Neural progenitor cell (in vitro differentiated cells): ENCODE data around the gene HSPA2. TPM values are rescaled to one million over a fixed set of nuclear protein-coding genes. Genes with fewer than 3 reads are reported as not detected.

ENCODE experiments used
- DNase-seq: peaks from one replicate; pipeline ENCODE4 v3.0.0-alpha.2; 2016; ENCODE audit warnings: low spot score
- H2AFZ ChIP-seq: fragments of 200-600 bp; sonication (generic); replicated peaks from 2 replicates; pipeline ENCODE4 v1.6.1; 2016; ENCODE audit warnings: antibody characterized with exemption
- H3F3A ChIP-seq: fragments of 200-600 bp; sonication (generic); 2 replicates; pipeline ENCODE4 v1.6.1; 2016; ENCODE audit warnings: antibody characterized with exemption, low read depth
- H3K27ac ChIP-seq: fragments of 200-600 bp; sonication (generic); 2 replicates; pipeline ENCODE4 v1.5.1; 2016; ENCODE audit warnings: mild to moderate bottlenecking
- H3K27me3 ChIP-seq: fragments of 200-600 bp; sonication (generic); 2 replicates; pipeline ENCODE4 v1.6.1; 2016; ENCODE audit warnings: mild to moderate bottlenecking, moderate library complexity
- H3K36me3 ChIP-seq: fragments of 200-600 bp; sonication (generic); 2 replicates; pipeline ENCODE4 v1.5.1; 2016
- H3K4me1 ChIP-seq: fragments of 200-600 bp; sonication (generic); 2 replicates; pipeline ENCODE4 v1.6.1; 2016; ENCODE audit warnings: mixed run types
- H3K4me2 ChIP-seq: fragments of 200-600 bp; sonication (generic); 2 replicates; pipeline ENCODE4 v1.6.1; 2016
- H3K4me3 ChIP-seq: fragments of 200-600 bp; sonication (generic); 2 replicates; pipeline ENCODE4 v1.5.1; 2016
- H3K79me2 ChIP-seq: fragments of 200-600 bp; sonication (generic); 2 replicates; pipeline ENCODE4 v1.6.1; 2016; ENCODE audit warnings: low read depth
- H3K9ac ChIP-seq: fragments of 200-600 bp; sonication (generic); 2 replicates; pipeline ENCODE4 v1.6.1; 2016
- H3K9me3 ChIP-seq: fragments of 200-600 bp; sonication (generic); 2 replicates; pipeline ENCODE4 v1.5.1; 2016; ENCODE audit warnings: low read depth
- H4K20me1 ChIP-seq: fragments of 200-600 bp; sonication (generic); 2 replicates; pipeline ENCODE4 v1.6.1; 2016; ENCODE audit warnings: low read depth
- H3K27ac Mint-ChIP-seq: 3 replicates; pipeline ENCODE4 v1.8.0; 2021; ENCODE audit warnings: mixed read lengths
- H3K27me3 Mint-ChIP-seq: 2 replicates; pipeline ENCODE4 v1.8.0; 2022; ENCODE audit warnings: low read depth, mild to moderate bottlenecking, inconsistent platforms, moderate library complexity, mixed read lengths; ENCODE audit not compliant: insufficient read depth
- H3K36me3 Mint-ChIP-seq: 3 replicates; pipeline ENCODE4 v1.8.0; 2021; ENCODE audit warnings: mixed read lengths
- H3K4me1 Mint-ChIP-seq: 3 replicates; pipeline ENCODE4 v1.8.0; 2021; ENCODE audit warnings: mixed read lengths
- H3K4me3 Mint-ChIP-seq: 3 replicates; pipeline ENCODE4 v1.8.0; 2021; ENCODE audit warnings: mild to moderate bottlenecking, moderate library complexity, mixed read lengths
- H3K9me3 Mint-ChIP-seq: 3 replicates; pipeline ENCODE4 v1.8.0; 2020; ENCODE audit warnings: mixed read lengths
- CTCF ChIP-seq: fragments of 200-600 bp; sonication (generic); IDR thresholded peaks from 2 replicates; pipeline ENCODE4 v1.5.1; 2017; ENCODE audit warnings: antibody characterized with exemption, mild to moderate bottlenecking
- EZH2 ChIP-seq: fragments of 200-600 bp; sonication (generic); IDR thresholded peaks from 2 replicates; pipeline ENCODE4 v1.6.1; 2017; ENCODE audit warnings: antibody characterized with exemption, mild to moderate bottlenecking, moderate library complexity
- EZH2phosphoT487 ChIP-seq: fragments of 200-600 bp; sonication (generic); IDR thresholded peaks from 2 replicates; pipeline ENCODE4 v1.6.1; 2017; ENCODE audit warnings: antibody characterized with exemption
- total RNA-seq: library from RNA; depleted of rRNA; stranded (reverse); fragments of >200 nt; gene quantifications from 2 replicates; pipeline ENCODE4 v1.2.3, GENCODE V29; 2015; ENCODE audit warnings: low replicate concordance

HSPA2 gene
- 5.5 and 9.2 TPM in 2 replicates for total RNA-seq

GRCh38 chr14:64540208-64541202, at the start of gene HSPA2:
Gene HSPA2, plus strand, starts transcription at chr14:64540741. Its CDS starts 109 bp downstream, at chr14:64540850.
- no peaks in the 10 kb centered on the region for H3K27me3 ChIP-seq
- H4K20me1 ChIP-seq, result no peaks in the 10 kb centered on the region
- TF ChIP-seq EZH2, result no peak
- TF ChIP-seq CTCF, result peak; percentile 65
- H2AFZ ChIP-seq, result peak within 1 kb of the TSS; percentile 88
- peak within 1 kb of the TSS; percentile 73 for H3K4me2 ChIP-seq
- Mint-ChIP-seq H3K4me1 (no peaks in the 10 kb centered on the region), H3K27me3 (no peaks in the 10 kb centered on the region), H3K27ac (no peak within 1 kb of the TSS), H3K9me3 (peaks cover 30% of the 10 kb centered on the region), H3K4me3 (peak within 1 kb of the TSS; percentile 80), H3K36me3 (peaks cover 4% of the 10 kb centered on the region)
- H3K79me2 ChIP-seq, result no peaks in the 10 kb centered on the region
- H3F3A ChIP-seq, result peaks cover 41% of the 10 kb centered on the region
- peak within 1 kb of the TSS; percentile 2 for H3K27ac ChIP-seq
- H3K4me1 ChIP-seq, result peaks cover 10% of the 10 kb centered on the region
- H3K9me3 ChIP-seq, result no peaks in the 10 kb centered on the region
- H3K9ac ChIP-seq, result no peak within 1 kb of the TSS
- H3K36me3 ChIP-seq, result no peaks in the 10 kb centered on the region
- peak; percentile 98 for DNase-seq
- peak within 1 kb of the TSS; percentile 49 for H3K4me3 ChIP-seq

GRCh38 chr14:64491637-64492036, 48.9 kb upstream of the HSPA2 start:
- H3K79me2 ChIP-seq, result peaks cover 5% of the 10 kb centered on the region

GRCh38 chr14:64493455-64493854, 47.1 kb upstream of the HSPA2 start:
- Histone ChIP-seq H3K4me2 (no peak overlapping the region), H3K9ac (no peak overlapping the region), H3K4me3 (no peak overlapping the region), H3K27me3 (no peaks in the 10 kb centered on the region), H3K27ac (no peak overlapping the region), H3K36me3 (peaks cover 5% of the 10 kb centered on the region), H3K4me1 (no peaks in the 10 kb centered on the region), H3K79me2 (peaks cover 21% of the 10 kb centered on the region), H3K9me3 (no peaks in the 10 kb centered on the region), H3F3A (no peaks in the 10 kb centered on the region), H4K20me1 (peaks cover 19% of the 10 kb centered on the region), H2AFZ (no peak overlapping the region)
- H3K4me1 Mint-ChIP-seq, result peaks cover 2% of the 10 kb centered on the region
- no peaks in the 10 kb centered on the region for H3K9me3 Mint-ChIP-seq
- H3K36me3 Mint-ChIP-seq, result peaks cover 2% of the 10 kb centered on the region
- DNase-seq, result no peak
- no peak for TF ChIP-seq EZH2
- TF ChIP-seq EZH2phosphoT487, result no peak
- TF ChIP-seq CTCF, result no peak
- H3K4me3 Mint-ChIP-seq, result no peak overlapping the region
- no peak overlapping the region for H3K27ac Mint-ChIP-seq
- no peaks in the 10 kb centered on the region for H3K27me3 Mint-ChIP-seq

More at GRCh38 chr14:64491637-64492036, 48.9 kb upstream of the HSPA2 start:
- Histone ChIP-seq H3K9ac (no peak overlapping the region), H3F3A (no peaks in the 10 kb centered on the region), H2AFZ (no peak overlapping the region), H3K4me1 (no peaks in the 10 kb centered on the region), H3K36me3 (peaks cover 5% of the 10 kb centered on the region), H3K4me3 (no peak overlapping the region), H3K27ac (no peak overlapping the region), H3K27me3 (no peaks in the 10 kb centered on the region), H3K9me3 (no peaks in the 10 kb centered on the region), H4K20me1 (peaks cover 19% of the 10 kb centered on the region), H3K4me2 (no peak overlapping the region)
- Mint-ChIP-seq H3K4me1 (peaks cover 2% of the 10 kb centered on the region), H3K27me3 (no peaks in the 10 kb centered on the region), H3K4me3 (no peak overlapping the region), H3K9me3 (no peaks in the 10 kb centered on the region), H3K36me3 (peaks cover 12% of the 10 kb centered on the region), H3K27ac (no peak overlapping the region)
- DNase-seq, result no peak
- TF ChIP-seq CTCF, result no peak
- no peak for TF ChIP-seq EZH2
- no peak for TF ChIP-seq EZH2phosphoT487
